Endothelial cell of umbilical vein (primary cell): ENCODE results near the gene KCNN3. TPM values are rescaled to one million over a fixed set of nuclear protein-coding genes. Genes with fewer than 3 reads are reported as not detected.

Experiments
- BruUV-seq: library from RNA; stranded (reverse); fragments of 400-500 nt; replicated peaks from 2 replicates; lab custom pipeline; 2021; lab: Mats Ljungman, UMichigan
- CTCF ChIA-PET: fragments of 300-600, 350-600 bp; sonication (Branson Sonifier 250); formaldehyde crosslinking; loops from one replicate; lab custom pipeline; 2021; ENCODE audit warnings: antibody characterized with exemption, inconsistent platforms; lab: Charles Lee
- POLR2A ChIA-PET: fragments of 300-600, 350-600 bp; sonication (Branson Sonifier 250); formaldehyde crosslinking; loops from one replicate; lab custom pipeline; 2021; ENCODE audit warnings: antibody characterized with exemption, inconsistent platforms; lab: Charles Lee
- DNase-seq: peaks from one replicate; pipeline ENCODE4 v3.0.0-alpha.2; 2011; ENCODE audit warnings: low read depth, low spot score
- FAIRE-seq: peaks from 2 replicates; lab custom pipeline; 2011; peaks lifted over from hg19 to GRCh38; lab: Jason Lieb, UNC
- H2AFZ ChIP-seq: 2 replicates; pipeline ENCODE4 v1.6.0; 2012; ENCODE audit warnings: low read depth, low read length, control low read depth, inconsistent platforms
- H3K27ac ChIP-seq: 2 replicates; pipeline ENCODE4 v1.5.1; 2011; ENCODE audit warnings: low read depth, mild to moderate bottlenecking, control low read depth, low read length, moderate library complexity; ENCODE audit not compliant: insufficient read depth
- H3K27me3 ChIP-seq, 2 experiments: 2 replicates each; pipeline versions ENCODE4 v1.6.0 to v1.6.1; 2011; ENCODE audit warnings: low read length in 2 of 2, mixed read lengths in 1 of 2; ENCODE audit not compliant: control insufficient read depth in 2 of 2, insufficient read depth in 2 of 2
- H3K36me3 ChIP-seq, 2 experiments: 2 replicates in 1 of 2; 3 replicates in 1 of 2; pipeline ENCODE4 v1.5.1; 2011; ENCODE audit warnings: low read length in 2 of 2, mild to moderate bottlenecking in 1 of 2, moderate library complexity in 1 of 2; ENCODE audit not compliant: control insufficient read depth in 2 of 2, insufficient read depth in 2 of 2; ENCODE audit errors: extremely low read depth in 1 of 2
- H3K4me1 ChIP-seq: 3 replicates; pipeline ENCODE4 v1.5.1; 2011; ENCODE audit warnings: mild to moderate bottlenecking, low read length; ENCODE audit not compliant: control insufficient read depth, insufficient read depth; ENCODE audit errors: extremely low read depth
- H3K4me2 ChIP-seq: 2 replicates; pipeline ENCODE4 v1.6.1; 2011; ENCODE audit warnings: low read length, control low read depth, mixed read lengths; ENCODE audit not compliant: insufficient read depth
- H3K4me3 ChIP-seq, 3 experiments: fragments of 200-600 bp in 1 of 3; sonication (generic), shearing (Covaris generic) in 1 of 3; replicated peaks in 1 of 3; 2 replicates each; pipeline ENCODE4 v1.5.1; 2011 to 2016; ENCODE audit warnings: control low read depth in 3 of 3, low read length in 3 of 3, mild to moderate bottlenecking in 2 of 3, inconsistent platforms in 1 of 3, low read depth in 1 of 3, moderate library complexity in 1 of 3; ENCODE audit not compliant: insufficient read depth in 1 of 3
- H3K79me2 ChIP-seq: 2 replicates; pipeline ENCODE4 v1.6.0; 2012; ENCODE audit warnings: low read length, inconsistent platforms; ENCODE audit not compliant: control insufficient read depth, insufficient read depth
- H3K9ac ChIP-seq: replicated peaks from 2 replicates; pipeline ENCODE3; 2011; ENCODE audit warnings: low read length, control low read depth; ENCODE audit not compliant: insufficient read depth; ENCODE audit errors: extremely low read depth
- H3K9me1 ChIP-seq: replicated peaks from 3 replicates; pipeline ENCODE4 v1.6.0; 2011; ENCODE audit warnings: mild to moderate bottlenecking, low read length; ENCODE audit not compliant: control insufficient read depth, insufficient read depth; ENCODE audit errors: extremely low read depth
- H3K9me3 ChIP-seq: replicated peaks from 2 replicates; pipeline ENCODE4 v1.5.1; 2012; ENCODE audit warnings: low read length, inconsistent platforms; ENCODE audit not compliant: control insufficient read depth, insufficient read depth
- H4K20me1 ChIP-seq: replicated peaks from 2 replicates; pipeline ENCODE3; 2011; ENCODE audit warnings: mild to moderate bottlenecking, low read length; ENCODE audit not compliant: control insufficient read depth, insufficient read depth; ENCODE audit errors: extremely low read depth
- EZH2 ChIP-seq: IDR thresholded peaks from 2 replicates; pipeline ENCODE4 v1.6.1; 2012; ENCODE audit warnings: borderline replicate concordance, low read depth, mild to moderate bottlenecking, moderate library complexity, low read length, inconsistent platforms; ENCODE audit not compliant: severe bottlenecking
- GATA2 ChIP-seq: IDR thresholded peaks from 2 replicates; pipeline ENCODE4 v1.7.0; 2011; ENCODE audit warnings: low read depth, mild to moderate bottlenecking, moderate library complexity, mixed read lengths, low read length; ENCODE audit not compliant: insufficient read length, insufficient read depth
- JUN ChIP-seq: IDR thresholded peaks from 2 replicates; pipeline ENCODE4 v1.6.1; 2011; ENCODE audit warnings: borderline replicate concordance, low read depth; ENCODE audit not compliant: insufficient read length, insufficient read depth
- MYC ChIP-seq: IDR thresholded peaks from one replicate; pipeline ENCODE4 v1.6.1; 2011; ENCODE audit warnings: mild to moderate bottlenecking, low read depth, low read length
- POLR2A ChIP-seq: IDR thresholded peaks from 2 replicates; pipeline ENCODE4 v1.6.1; 2012; ENCODE audit warnings: low read depth, mild to moderate bottlenecking, control low read depth, low read length
- POLR2AphosphoS5 ChIP-seq: IDR thresholded peaks from 2 replicates; pipeline ENCODE4 v1.6.1; 2012; ENCODE audit warnings: low read depth, mild to moderate bottlenecking, control low read depth, low read length, moderate library complexity; ENCODE audit not compliant: insufficient read depth
- dilution Hi-C: fragments of 300-500 bp; cut with MboI; formaldehyde crosslinking; loops from one replicate; pipeline ENCODE4 v1.15.0; 2019; ENCODE audit warnings: low sequenced_read_pairs; ENCODE audit not compliant: extremely low pct_ligation_motif_present
- intact Hi-C: fragments of 100-400 bp; cut with micrococcal nuclease; formaldehyde crosslinking; loops from one replicate; pipeline ENCODE4 v1.10.0; 2022
- polyA plus RNA-seq, 4 experiments: library from polyadenylated mRNA; depleted of rRNA in 3 of 4; stranded (reverse) in 3 of 4; unstranded in 1 of 4; fragments of >200 nt; gene quantifications; 2 replicates each; pipeline versions ENCODE4 v1.2.1 to v1.2.3, GENCODE V29; 2011 to 2012; ENCODE audit warnings: missing spikeins in 1 of 4
- total RNA-seq: library from RNA; stranded (reverse); gene quantifications from 2 replicates; pipeline ENCODE4 v1.2.3, GENCODE V29; 2021
- TF ChIP-seq, protein P1 (sequence below), 2 donors: IDR thresholded peaks; 1 replicate in 1 of 2; 2 replicates in 1 of 2; pipeline ENCODE4 v1.5.1; 2011; ENCODE audit warnings: low read length in 2 of 2, mild to moderate bottlenecking in 2 of 2, moderate library complexity in 2 of 2, control low read depth in 1 of 2, inconsistent platforms in 1 of 2, low read depth in 1 of 2; ENCODE audit not compliant: insufficient read depth in 1 of 2; ENCODE audit errors: extremely low read depth in 1 of 2

Gene KCNN3
- total and polyA plus RNA-seq, 2 donors (not counting 3 experiments of a cell fraction or from before 2014, with no cell fraction given): 0.91 to 1.1 TPM

GRCh38 chr1:154859151-154859785, 10.8 kb downstream of the KCNN3 start:
- no peak overlapping the region for H3K27ac ChIP-seq
- dilution Hi-C loops (no loop called here), intact Hi-C loops (no loop called here)
- H3K4me2 ChIP-seq: no peak overlapping the region
- BruUV-seq: no TSS peak
- no peak for TF ChIP-seq EZH2
- TF ChIP-seq POLR2AphosphoS5: no peak
- TF ChIP-seq JUN: no peak
- TF ChIP-seq, protein P1, sequence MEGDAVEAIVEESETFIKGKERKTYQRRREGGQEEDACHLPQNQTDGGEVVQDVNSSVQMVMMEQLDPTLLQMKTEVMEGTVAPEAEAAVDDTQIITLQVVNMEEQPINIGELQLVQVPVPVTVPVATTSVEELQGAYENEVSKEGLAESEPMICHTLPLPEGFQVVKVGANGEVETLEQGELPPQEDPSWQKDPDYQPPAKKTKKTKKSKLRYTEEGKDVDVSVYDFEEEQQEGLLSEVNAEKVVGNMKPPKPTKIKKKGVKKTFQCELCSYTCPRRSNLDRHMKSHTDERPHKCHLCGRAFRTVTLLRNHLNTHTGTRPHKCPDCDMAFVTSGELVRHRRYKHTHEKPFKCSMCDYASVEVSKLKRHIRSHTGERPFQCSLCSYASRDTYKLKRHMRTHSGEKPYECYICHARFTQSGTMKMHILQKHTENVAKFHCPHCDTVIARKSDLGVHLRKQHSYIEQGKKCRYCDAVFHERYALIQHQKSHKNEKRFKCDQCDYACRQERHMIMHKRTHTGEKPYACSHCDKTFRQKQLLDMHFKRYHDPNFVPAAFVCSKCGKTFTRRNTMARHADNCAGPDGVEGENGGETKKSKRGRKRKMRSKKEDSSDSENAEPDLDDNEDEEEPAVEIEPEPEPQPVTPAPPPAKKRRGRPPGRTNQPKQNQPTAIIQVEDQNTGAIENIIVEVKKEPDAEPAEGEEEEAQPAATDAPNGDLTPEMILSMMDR (IDR thresholded peaks at IDR 0.05; ENCODE audit: extremely low read depth in 1 of 2, insufficient read depth in 1 of 2, low read depth in 1 of 2, low read length in 2 of 2): no peak
- TF ChIP-seq POLR2A: no peak
- TF ChIP-seq MYC: no peak
- no peak for TF ChIP-seq GATA2
- no peaks in the 10 kb centered on the region for H3K36me3 ChIP-seq
- H3K9me3 ChIP-seq: no peaks in the 10 kb centered on the region
- H3K79me2 ChIP-seq: no peaks in the 10 kb centered on the region
- H3K9ac ChIP-seq: no peak overlapping the region
- no peak overlapping the region for H2AFZ ChIP-seq
- H3K9me1 ChIP-seq: no peaks in the 10 kb centered on the region
- no peaks in the 10 kb centered on the region for H3K4me1 ChIP-seq
- H3K27me3 ChIP-seq: peaks cover 0 to 6% of the 10 kb centered on the region in 2 experiments
- CTCF ChIA-PET: interaction anchor here (1.1 to 1.6 kb wide), 4 partner anchors 11 to 190 kb away, joined by 3 to 5 read pairs (median 4); no protein-coding TSS in a partner anchor
- FAIRE-seq: no peak
- no peak for DNase-seq
- H3K4me3 ChIP-seq: no peak overlapping the region
- POLR2A ChIA-PET: no interaction called here
- H4K20me1 ChIP-seq: no peaks in the 10 kb centered on the region
